ENCODE measurements around the gene ASAP3.

The ASAP3 gene

GRCh38 chr1:23427550-23427949 is 56.4 kb downstream of the ASAP3 start:
- Histone ChIP-seq H3K36me3 (ENCODE audit: low read length) (no peaks in the 10 kb centered on the region), H4K20me1 (ENCODE audit: low read depth, low read length) (no peaks in the 10 kb centered on the region), H3F3A (ENCODE audit: insufficient read depth) (no peaks in the 10 kb centered on the region), H3K9me3 (ENCODE audit: insufficient read depth, low read length) (no peaks in the 10 kb centered on the region), H3K4me3 (ENCODE audit: insufficient read depth, low read length, poor library complexity, severe bottlenecking) (no peak overlapping the region), H3K4me2 (ENCODE audit: low read depth, low read length, poor library complexity, severe bottlenecking) (no peak overlapping the region), H3K79me2 (ENCODE audit: insufficient read depth, low read length) (no peaks in the 10 kb centered on the region), H3K9me2 (replicated peaks; ENCODE audit: insufficient read depth, low read length) (no peaks in the 10 kb centered on the region), H2AFZ (ENCODE audit: low read depth, low read length, severe bottlenecking) (no peak overlapping the region), H3K27me3 (ENCODE audit: low read length) (no peaks in the 10 kb centered on the region), H3K27ac (ENCODE audit: low read depth, low read length) (no peak overlapping the region), H3K9ac (ENCODE audit: low read length) (no peak overlapping the region)
- no peak for TF ChIP-seq CTCF (IDR thresholded peaks at IDR 0.05; ENCODE audit: insufficient read depth, low read length, poor library complexity, severe bottlenecking)
- no peak for TF ChIP-seq EZH2phosphoT487 (conservative IDR thresholded peaks at IDR 0.05; ENCODE audit: low read length)

- H3K27me3 ChIP-seq (ENCODE audit: low read length): no peaks in the 10 kb centered on the region
- H3K4me3 ChIP-seq (ENCODE audit: insufficient read depth, low read length, poor library complexity, severe bottlenecking): no peak overlapping the region
- H2AFZ ChIP-seq (ENCODE audit: low read depth, low read length, severe bottlenecking): no peak overlapping the region
- H3K79me2 ChIP-seq (ENCODE audit: insufficient read depth, low read length): no peaks in the 10 kb centered on the region
- H3K27ac ChIP-seq (ENCODE audit: low read depth, low read length): no peak overlapping the region
- no peak overlapping the region for H3K9ac ChIP-seq (ENCODE audit: low read length)
- no peaks in the 10 kb centered on the region for H3F3A ChIP-seq (ENCODE audit: insufficient read depth)
- H3K36me3 ChIP-seq (ENCODE audit: low read length): no peaks in the 10 kb centered on the region
- no peak for TF ChIP-seq CTCF (IDR thresholded peaks at IDR 0.05; ENCODE audit: insufficient read depth, low read length, poor library complexity, severe bottlenecking)
- TF ChIP-seq EZH2phosphoT487 (conservative IDR thresholded peaks at IDR 0.05; ENCODE audit: low read length): no peak
- H4K20me1 ChIP-seq (ENCODE audit: low read depth, low read length): no peaks in the 10 kb centered on the region
- H3K9me3 ChIP-seq (ENCODE audit: insufficient read depth, low read length): no peaks in the 10 kb centered on the region
- no peak overlapping the region for H3K4me2 ChIP-seq (ENCODE audit: low read depth, low read length, poor library complexity, severe bottlenecking)
- no peaks in the 10 kb centered on the region for H3K9me2 ChIP-seq (replicated peaks; ENCODE audit: insufficient read depth, low read length)
Observed at GRCh38 chr1:23426828-23427227, 57.2 kb downstream of the ASAP3 start.

GRCh38 chr1:23425193-23425494 is 58.8 kb downstream of the ASAP3 start:
- H4K20me1 ChIP-seq (ENCODE audit: low read depth, low read length): no peaks in the 10 kb centered on the region
- H3K79me2 ChIP-seq (ENCODE audit: insufficient read depth, low read length): no peaks in the 10 kb centered on the region
- H3K9me2 ChIP-seq (replicated peaks; ENCODE audit: insufficient read depth, low read length): no peaks in the 10 kb centered on the region
- no peak for TF ChIP-seq EZH2phosphoT487 (conservative IDR thresholded peaks at IDR 0.05; ENCODE audit: low read length)
- no peak for TF ChIP-seq CTCF (IDR thresholded peaks at IDR 0.05; ENCODE audit: insufficient read depth, low read length, poor library complexity, severe bottlenecking)
- H3K4me3 ChIP-seq (ENCODE audit: insufficient read depth, low read length, poor library complexity, severe bottlenecking): no peak overlapping the region
- no peak overlapping the region for H3K4me2 ChIP-seq (ENCODE audit: low read depth, low read length, poor library complexity, severe bottlenecking)
- H3K27ac ChIP-seq (ENCODE audit: low read depth, low read length): no peak overlapping the region
- H3K9me3 ChIP-seq (ENCODE audit: insufficient read depth, low read length): no peaks in the 10 kb centered on the region
- no peaks in the 10 kb centered on the region for H3F3A ChIP-seq (ENCODE audit: insufficient read depth)
- H2AFZ ChIP-seq (ENCODE audit: low read depth, low read length, severe bottlenecking): no peak overlapping the region
- no peaks in the 10 kb centered on the region for H3K36me3 ChIP-seq (ENCODE audit: low read length)
- no peak overlapping the region for H3K9ac ChIP-seq (ENCODE audit: low read length)
- H3K27me3 ChIP-seq (ENCODE audit: low read length): no peaks in the 10 kb centered on the region

Measured in SU-DHL-6 (cell line).